Measurements from ENCODE around the gene SLFNL1.

SLFNL1 gene

DNA sequence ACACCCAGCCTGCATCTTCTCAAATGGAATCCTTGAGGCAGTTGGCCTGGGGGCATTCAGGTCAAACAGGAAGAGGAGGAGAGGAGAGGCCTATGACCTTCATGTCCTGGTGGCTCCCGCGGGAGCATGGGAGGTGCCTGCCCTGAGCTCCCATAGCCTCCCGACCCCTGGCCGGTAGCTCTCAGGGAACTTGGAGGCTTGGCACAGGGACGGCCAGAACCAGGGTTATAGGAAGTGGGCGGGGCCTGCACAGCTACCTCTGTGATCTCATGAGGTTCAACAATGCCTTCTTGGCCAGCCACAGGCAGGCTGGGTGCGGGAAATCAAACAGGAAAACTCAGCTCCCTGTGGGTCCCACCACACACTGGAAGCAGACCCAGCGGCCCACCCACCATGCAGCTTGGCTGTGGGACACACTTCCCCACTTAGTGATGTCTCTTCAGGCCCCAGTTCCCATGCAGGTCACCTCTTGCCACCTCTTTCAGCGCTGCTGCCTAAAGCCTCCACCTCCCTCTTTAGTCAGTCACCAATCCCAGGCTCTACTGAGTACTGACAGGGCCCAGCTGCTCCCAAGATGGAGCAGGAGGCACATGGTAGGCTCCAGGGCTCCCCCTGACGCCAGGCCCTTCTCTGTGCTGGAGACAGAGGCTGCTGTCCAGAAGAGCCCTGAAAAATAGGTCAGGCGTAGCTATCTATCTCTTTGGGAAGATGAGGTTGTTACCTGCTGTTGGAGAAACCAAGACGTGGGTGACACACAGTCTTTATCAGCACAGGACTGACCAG, at the start of gene SLFNL1:
SLFNL1 (minus strand) TSS at position 200 of the 783 bp plus-strand sequence. CDS start 1,065 bp downstream, outside the sequence.
- ATAC-seq (replicated peaks) (no peak), DNase-seq (no peak)
- Mint-ChIP-seq H3K9me3 (no peaks in the 10 kb centered on the region), H3K27ac (peak within 1 kb of the TSS; percentile 73), H3K27me3 (no peaks in the 10 kb centered on the region), H3K4me1 (peaks cover 13 to 24% of the 10 kb centered on the region in 2 donors), H3K36me3 (peaks cover 30 to 52% of the 10 kb centered on the region in 2 donors), H3K4me3 (peak within 1 kb of the TSS in 1 of 2 donors; percentile 5)

GRCh38 chr1:41056907-41057306, 35.4 kb upstream of the SLFNL1 start:
- Mint-ChIP-seq H3K4me1 (peaks cover 2 to 8% of the 10 kb centered on the region in 2 donors), H3K36me3 (peaks cover 46 to 62% of the 10 kb centered on the region in 2 donors), H3K27me3 (no peaks in the 10 kb centered on the region), H3K27ac (no peak overlapping the region), H3K9me3 (peaks cover 0 to 2% of the 10 kb centered on the region in 2 donors), H3K4me3 (no peak overlapping the region)
- no peak for ATAC-seq (replicated peaks)
- no peak for DNase-seq

GRCh38 chr1:41053316-41053715, 31.8 kb upstream of the SLFNL1 start:
- Mint-ChIP-seq H3K27ac (no peak overlapping the region), H3K4me3 (no peak overlapping the region), H3K36me3 (peaks cover 30 to 49% of the 10 kb centered on the region in 2 donors), H3K9me3 (no peaks in the 10 kb centered on the region), H3K4me1 (peaks cover 9 to 17% of the 10 kb centered on the region in 2 donors), H3K27me3 (no peaks in the 10 kb centered on the region)
- ATAC-seq (replicated peaks) = peak; percentile 45 to 55
- DNase-seq = no peak

DNA sequence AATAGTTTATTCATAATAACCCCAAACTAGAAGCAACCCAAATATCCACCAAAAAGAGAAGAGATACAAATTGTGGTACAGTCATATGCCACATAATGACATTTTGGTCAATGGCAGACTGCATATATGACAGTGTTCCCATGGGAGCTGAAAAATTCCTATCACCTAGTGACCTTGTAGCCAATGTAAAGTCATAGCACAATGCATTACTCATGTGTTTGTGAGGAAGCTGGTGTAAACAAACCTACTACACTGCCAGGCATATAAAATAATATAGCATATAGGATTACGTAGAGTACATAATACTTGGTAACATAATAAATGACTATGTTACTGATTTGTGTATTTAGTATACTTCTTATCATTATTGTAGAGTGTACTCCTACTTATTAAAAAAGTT, 29.5 kb upstream of the SLFNL1 start:
- Mint-ChIP-seq H3K4me3 (no peak overlapping the region), H3K4me1 (peaks cover 9 to 17% of the 10 kb centered on the region in 2 donors), H3K36me3 (peaks cover 41 to 60% of the 10 kb centered on the region in 2 donors), H3K27ac (no peak overlapping the region), H3K27me3 (no peaks in the 10 kb centered on the region), H3K9me3 (no peaks in the 10 kb centered on the region)
- DNase-seq (no peak), ATAC-seq (replicated peaks) (peak; percentile 71 to 84)

GRCh38 chr1:41048540-41048939, 27.0 kb upstream of the SLFNL1 start:
- no peak for ATAC-seq (replicated peaks)
- no peak for DNase-seq
- no peak overlapping the region for H3K4me3 Mint-ChIP-seq
- H3K4me1 Mint-ChIP-seq = peaks cover 9 to 16% of the 10 kb centered on the region in 2 donors
- H3K36me3 Mint-ChIP-seq = peaks cover 38 to 60% of the 10 kb centered on the region in 2 donors
- no peaks in the 10 kb centered on the region for H3K27me3 Mint-ChIP-seq
- no peak overlapping the region for H3K27ac Mint-ChIP-seq
- no peaks in the 10 kb centered on the region for H3K9me3 Mint-ChIP-seq

DNA sequence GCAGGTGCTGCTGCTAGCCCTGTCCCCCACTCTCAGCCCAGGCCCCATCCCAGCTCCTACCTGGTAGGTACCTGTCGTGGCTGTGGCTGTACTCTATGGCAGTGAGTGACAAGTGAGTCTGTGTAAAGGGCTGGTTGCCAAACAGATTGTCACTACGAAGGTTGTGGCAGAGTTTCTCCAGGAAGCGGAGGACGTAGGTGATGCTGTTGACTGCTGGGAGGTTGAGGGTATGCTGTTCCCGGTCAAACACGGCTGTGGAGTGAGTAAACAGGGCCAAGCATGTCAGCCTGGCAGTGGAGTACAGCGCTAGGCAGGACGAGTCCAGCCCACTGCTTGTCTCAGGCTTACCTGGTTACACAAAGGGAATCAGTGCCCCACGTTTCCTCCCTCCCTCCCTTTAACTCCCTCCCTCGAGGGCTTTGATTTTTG, 24.8 kb upstream of the SLFNL1 start:
- Mint-ChIP-seq H3K36me3 (peaks cover 38 to 58% of the 10 kb centered on the region in 2 donors), H3K27ac (no peak overlapping the region), H3K27me3 (no peaks in the 10 kb centered on the region), H3K4me1 (peaks cover 8 to 10% of the 10 kb centered on the region in 2 donors), H3K9me3 (no peaks in the 10 kb centered on the region), H3K4me3 (no peak overlapping the region)
- DNase-seq (no peak), ATAC-seq (replicated peaks) (no peak)

GRCh38 chr1:41045740-41046139, 24.2 kb upstream of the SLFNL1 start:
- Mint-ChIP-seq H3K9me3 (no peaks in the 10 kb centered on the region), H3K27ac (no peak overlapping the region), H3K4me1 (peaks cover 6 to 7% of the 10 kb centered on the region in 2 donors), H3K27me3 (no peaks in the 10 kb centered on the region), H3K36me3 (peaks cover 37 to 56% of the 10 kb centered on the region in 2 donors), H3K4me3 (no peak overlapping the region)
- no peak for ATAC-seq (replicated peaks)
- no peak for DNase-seq

- H3K4me1 Mint-ChIP-seq = no peaks in the 10 kb centered on the region
- DNase-seq = no peak
- H3K4me3 Mint-ChIP-seq = no peak overlapping the region
- H3K9me3 Mint-ChIP-seq = no peaks in the 10 kb centered on the region
- H3K27ac Mint-ChIP-seq = no peak overlapping the region
- no peaks in the 10 kb centered on the region for H3K27me3 Mint-ChIP-seq
- peaks cover 34 to 50% of the 10 kb centered on the region in 2 donors for H3K36me3 Mint-ChIP-seq
- ATAC-seq (replicated peaks) = no peak
Measured at GRCh38 chr1:41044187-41044586, 22.7 kb upstream of the SLFNL1 start.

DNA sequence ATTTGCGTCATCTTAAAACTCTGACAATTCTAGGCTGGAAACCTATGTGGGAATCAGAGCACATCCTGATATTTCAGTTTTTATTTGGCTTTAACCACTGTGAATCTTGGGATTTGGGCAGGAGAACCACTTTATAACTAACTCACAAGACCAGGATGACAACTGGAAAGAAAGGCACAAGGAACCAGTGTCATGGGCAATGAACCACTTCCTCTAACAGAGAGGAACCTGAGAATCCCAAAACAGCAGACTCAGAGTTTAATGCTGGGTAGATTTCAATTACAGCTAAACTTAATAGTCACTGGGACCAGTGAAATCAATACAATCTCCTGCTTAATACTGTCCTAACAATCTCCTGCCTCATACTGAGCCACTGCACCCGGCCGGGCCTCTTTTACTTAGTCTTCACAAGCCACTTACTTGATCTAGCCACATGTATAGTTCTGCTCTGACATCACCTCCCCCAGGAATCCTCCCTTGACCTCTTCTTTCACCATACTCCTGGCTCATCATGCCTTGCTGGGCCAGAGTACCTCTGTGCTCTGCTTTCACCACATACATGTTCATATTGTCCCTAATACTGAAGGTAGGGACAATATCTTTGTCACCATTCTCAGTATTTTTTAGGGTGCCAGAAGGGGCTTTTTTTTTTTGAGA, 20.2 kb upstream of the SLFNL1 start:
- no peaks in the 10 kb centered on the region for H3K4me1 Mint-ChIP-seq
- DNase-seq = no peak

DNA sequence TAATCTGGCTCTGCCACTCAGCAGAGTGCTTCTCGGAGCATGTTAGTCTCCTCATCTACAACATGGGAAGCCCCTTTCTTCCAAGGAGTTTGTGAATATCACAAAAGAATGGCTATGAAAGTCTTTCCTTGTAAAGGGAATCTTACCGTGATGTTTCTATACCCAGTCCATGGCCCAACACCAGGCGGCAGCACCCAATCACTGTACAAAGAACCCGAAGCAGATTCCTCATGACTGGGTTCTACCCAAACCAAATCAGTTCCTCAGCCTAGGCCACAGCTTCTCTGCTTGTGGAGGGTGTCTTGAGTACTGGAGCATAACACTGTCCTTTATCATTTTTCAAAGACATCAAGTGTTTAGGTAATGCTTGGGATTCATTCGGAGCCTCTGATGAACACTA, 16.6 kb upstream of the SLFNL1 start:
- ATAC-seq (replicated peaks) (no peak), DNase-seq (no peak)
- no peaks in the 10 kb centered on the region for H3K27me3 Mint-ChIP-seq
- H3K9me3 Mint-ChIP-seq = no peaks in the 10 kb centered on the region
- H3K27ac Mint-ChIP-seq = no peak overlapping the region
- no peak overlapping the region for H3K4me3 Mint-ChIP-seq
- H3K36me3 Mint-ChIP-seq = peaks cover 13 to 25% of the 10 kb centered on the region in 2 donors
- H3K4me1 Mint-ChIP-seq = no peaks in the 10 kb centered on the region

More for the DNA sequence above, 20.2 kb upstream of the SLFNL1 start:
- no peak overlapping the region for H3K27ac Mint-ChIP-seq
- no peaks in the 10 kb centered on the region for H3K27me3 Mint-ChIP-seq
- H3K36me3 Mint-ChIP-seq = peaks cover 22 to 35% of the 10 kb centered on the region in 2 donors
- no peak overlapping the region for H3K4me3 Mint-ChIP-seq
- H3K9me3 Mint-ChIP-seq = no peaks in the 10 kb centered on the region
- ATAC-seq (replicated peaks) = no peak

- Mint-ChIP-seq H3K27me3 (no peaks in the 10 kb centered on the region), H3K4me3 (no peak overlapping the region), H3K4me1 (no peaks in the 10 kb centered on the region), H3K9me3 (no peaks in the 10 kb centered on the region), H3K27ac (no peak overlapping the region), H3K36me3 (peaks cover 14 to 23% of the 10 kb centered on the region in 2 donors)
- no peak for ATAC-seq (replicated peaks)
- no peak for DNase-seq
Measured at GRCh38 chr1:41037116-41037903, 15.8 kb upstream of the SLFNL1 start.

DNA sequence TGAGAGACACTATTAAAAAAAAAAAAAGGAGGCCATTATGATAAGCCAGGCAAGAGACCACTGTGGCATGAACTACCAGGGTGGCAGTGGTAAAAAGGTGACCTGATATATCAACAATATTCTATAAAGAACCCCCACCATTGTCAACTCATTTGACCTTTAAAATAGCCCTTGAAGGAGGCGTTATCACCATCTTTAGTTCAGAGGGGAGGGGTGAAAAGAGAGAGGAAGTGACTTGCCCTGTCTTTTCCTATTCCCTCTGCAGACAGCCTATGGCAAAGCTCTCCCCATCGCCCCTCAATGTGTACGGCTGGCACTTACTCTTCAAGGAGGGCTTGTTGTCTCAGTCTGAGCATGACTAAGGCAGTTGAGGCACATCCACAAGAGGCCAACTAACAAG, 11.7 kb upstream of the SLFNL1 start:
- DNase-seq = no peak
- H3K27me3 Mint-ChIP-seq = no peaks in the 10 kb centered on the region
- peaks cover 0 to 2% of the 10 kb centered on the region in 2 donors for H3K9me3 Mint-ChIP-seq
- H3K4me3 Mint-ChIP-seq = no peak overlapping the region
- H3K4me1 Mint-ChIP-seq = peaks cover 0 to 2% of the 10 kb centered on the region in 2 donors
- H3K36me3 Mint-ChIP-seq = peaks cover 26 to 37% of the 10 kb centered on the region in 2 donors
- no peak for ATAC-seq (replicated peaks)
- H3K27ac Mint-ChIP-seq = no peak overlapping the region

DNA sequence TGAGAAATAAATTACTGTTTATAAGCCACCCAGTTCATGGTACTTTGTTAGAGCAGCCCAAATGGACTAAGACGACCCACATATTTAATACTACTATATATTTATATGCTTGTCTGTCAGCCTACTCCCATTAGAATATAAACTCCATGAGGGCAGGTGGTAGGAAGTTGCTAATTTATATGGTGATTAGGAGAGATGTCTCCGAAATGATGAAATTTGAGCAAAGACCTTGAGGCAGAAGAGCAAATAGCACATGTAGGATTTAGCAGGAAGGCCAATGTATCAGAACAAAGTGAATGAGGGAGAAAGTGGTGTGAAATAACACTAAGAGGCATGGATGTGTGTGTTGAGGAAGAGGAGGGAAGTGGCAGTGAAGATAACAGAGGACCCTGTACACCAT, 10.6 kb upstream of the SLFNL1 start:
- H3K27me3 Mint-ChIP-seq = no peaks in the 10 kb centered on the region
- ATAC-seq (replicated peaks) = no peak
- H3K9me3 Mint-ChIP-seq = peaks cover 0 to 2% of the 10 kb centered on the region in 2 donors
- DNase-seq = no peak
- H3K4me1 Mint-ChIP-seq = peaks cover 0 to 2% of the 10 kb centered on the region in 2 donors
- peaks cover 34 to 45% of the 10 kb centered on the region in 2 donors for H3K36me3 Mint-ChIP-seq
- H3K27ac Mint-ChIP-seq = no peak overlapping the region
- no peak overlapping the region for H3K4me3 Mint-ChIP-seq
